Measurements from ENCODE around the gene UST. TPM values are rescaled to one million over a fixed set of nuclear protein-coding genes. Genes with fewer than 3 reads are reported as not detected.

Gene UST
- total and polyA plus RNA-seq, 2 of the 8 experiments (the other 6 are each of a cell fraction or from before 2014, with no cell fraction given) = 13.5 to 34.5 TPM

DNA sequence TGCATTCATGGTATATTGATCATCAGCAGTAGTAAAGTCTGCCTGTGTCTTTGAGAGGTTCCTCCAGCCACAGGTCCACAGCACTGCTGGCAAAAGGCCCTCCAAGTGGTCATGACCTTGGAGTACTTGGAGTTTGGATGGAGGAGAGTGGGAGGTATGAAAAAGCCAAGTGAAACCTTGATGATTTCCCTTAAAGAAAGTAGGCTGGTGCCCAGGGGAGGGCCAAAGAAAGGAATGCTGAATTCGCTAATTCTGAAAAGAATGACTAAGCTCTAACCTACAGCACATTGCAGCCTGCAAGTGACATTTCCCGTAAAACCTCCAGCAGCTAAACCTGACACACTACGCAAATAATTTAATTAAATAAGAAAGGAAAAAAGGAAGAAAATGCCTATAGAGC lies 347.3 kb downstream of the UST start:
- Histone ChIP-seq H3K4ac (replicated peaks; ENCODE audit: insufficient read length, low read depth, low read length) (peak overlapping the region; percentile 65), H3K23me2 (ENCODE audit: low read depth, low read length) (no peaks in the 10 kb centered on the region), H2BK12ac (ENCODE audit: low read depth, low read length) (no peak overlapping the region), H3K79me2 (ENCODE audit: control insufficient read depth in 1 of 2, insufficient read depth in 2 of 2, low read length in 2 of 2) (no peaks in the 10 kb centered on the region), H2BK15ac (ENCODE audit: low read length) (no peak overlapping the region), H4K8ac (ENCODE audit: extremely low read depth, insufficient read depth, low read length) (no peak overlapping the region), H4K20me1 (replicated peaks in 1 of 2; ENCODE audit: control insufficient read depth in 1 of 2, insufficient read depth in 2 of 2, low read length in 2 of 2) (no peaks in the 10 kb centered on the region), H3K56ac (replicated peaks; ENCODE audit: insufficient read length, low read depth, low read length) (no peak overlapping the region), H2BK5ac (ENCODE audit: low read depth, low read length) (peak overlapping the region; percentile 58; the same call in 1 of the 2 replicates), H3K18ac (ENCODE audit: extremely low read depth, low read length) (no peak overlapping the region), H3K4me3 (ENCODE audit: extremely low read depth in 1 of 4, insufficient read depth in 2 of 4, low read depth in 3 of 4, low read length in 4 of 4) (no peak overlapping the region), H2BK20ac (ENCODE audit: low read length) (no peak overlapping the region), H3K23ac (ENCODE audit: insufficient read length) (no peak overlapping the region), H3K9me3 (ENCODE audit: insufficient read depth in 2 of 2, low read depth in 1 of 2, low read length in 1 of 2) (0 out of 4 replicates have a peak, but pooled peaks cover 0 to 2% of the 10 kb centered on the region in 2 experiments), H2AK5ac (ENCODE audit: low read depth, low read length) (0 out of 2 replicates have a peak overlapping the region, but pooled peaks have one; percentile 40), H3K36me3 (ENCODE audit: control insufficient read depth in 2 of 4, insufficient read depth in 4 of 4, low read length in 3 of 4) (no peaks in the 10 kb centered on the region), H4K5ac (ENCODE audit: insufficient read length, low read depth, low read length) (no peak overlapping the region), H3K9ac (replicated peaks in 1 of 4; ENCODE audit: extremely low read depth in 1 of 4, low read depth in 3 of 4, low read length in 3 of 4) (no peak overlapping the region), H3K14ac (ENCODE audit: insufficient read length) (no peak overlapping the region), H3K27ac (ENCODE audit: low read depth, low read length) (no peak overlapping the region), H4K91ac (replicated peaks; ENCODE audit: insufficient read length, low read length) (no peak overlapping the region), H3K4me2 (ENCODE audit: insufficient read depth in 1 of 2, low read depth in 2 of 2, low read length in 2 of 2) (no peak overlapping the region), H3K4me1 (replicated peaks in 1 of 4; ENCODE audit: control insufficient read depth in 3 of 4, insufficient read depth in 4 of 4, low read length in 3 of 4) (peaks cover 3 to 6% (median 4%) of the 10 kb centered on the region in 4 experiments; a peak in 4 of 7 replicates), H2BK120ac (replicated peaks; ENCODE audit: low read depth, low read length) (no peak overlapping the region), H2AFZ (ENCODE audit: low read length) (peak overlapping the region; percentile 78), H3K79me1 (ENCODE audit: low read depth, low read length) (no peaks in the 10 kb centered on the region), H3K27me3 (replicated peaks in 1 of 4; ENCODE audit: control insufficient read depth in 3 of 4, extremely low read depth in 1 of 4, insufficient read depth in 3 of 4, low read length in 3 of 4) (no peaks in the 10 kb centered on the region)
- ChIA-PET CTCF (ENCODE audit: partially characterized antibody) (interaction anchor here (0.9 to 2.8 kb wide), 6 partner anchors 9 to 371 kb away, joined by 3 to 12 read pairs (median 4); no protein-coding TSS in a partner anchor), POLR2A (ENCODE audit: partially characterized antibody) (no interaction called here)
- FAIRE-seq (peak; percentile 24), DNase-seq (ENCODE audit: low read depth in 1 of 2, low spot score in 2 of 2) (peak in 1 of 2 experiments; percentile 7)
- 64% methylated on average over 3 of the region's 3 CpGs; no CpG with 5 or more reads in 1 of the 2 experiments for WGBS, 2 experiments (ENCODE audit: extremely low coverage in 1 of 2, insufficient coverage in 1 of 2, insufficient read length in 1 of 2, insufficient replicate concordance in 2 of 2, low coverage in 1 of 2, low lambda C conversion rate in 2 of 2, missing lambda C conversion rate in 1 of 2)
- TF ChIP-seq JUND (IDR thresholded peaks at IDR 0.05; ENCODE audit: low read length) = no peak
- peak; percentile 97 for TF ChIP-seq BACH1 (IDR thresholded peaks at IDR 0.05; ENCODE audit: low read length)
- TF ChIP-seq, protein P1, sequence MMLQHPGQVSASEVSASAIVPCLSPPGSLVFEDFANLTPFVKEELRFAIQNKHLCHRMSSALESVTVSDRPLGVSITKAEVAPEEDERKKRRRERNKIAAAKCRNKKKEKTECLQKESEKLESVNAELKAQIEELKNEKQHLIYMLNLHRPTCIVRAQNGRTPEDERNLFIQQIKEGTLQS (IDR thresholded peaks at IDR 0.05; ENCODE audit: insufficient read depth, low read depth, low read length) = no peak
- TF ChIP-seq MAFK (IDR thresholded peaks at IDR 0.05; ENCODE audit: low read depth, low read length) = peak; percentile 89

Data from H1 (cell line).